Adrenal gland (tissue), 5 donors: ENCODE results near the gene ERVFRD-1.

Experiments used
- POLR2A ChIP-seq, 2 donors: fragments of 450-650 bp; IDR thresholded peaks; one replicate each; pipeline ENCODE4 v1.6.1; 2017; ENCODE audit warnings: antibody characterized with exemption in 2 of 2, mild to moderate bottlenecking in 2 of 2, moderate library complexity in 1 of 2
- TF ChIP-seq, protein P1 (sequence below), 6 experiments: fragments of 450-650 bp in 4 of 6; fragments of 200-600 bp in 2 of 6; sonication (generic) in 1 of 6; IDR thresholded peaks; 1 replicate in 5 of 6; 2 replicates in 1 of 6; pipeline versions ENCODE4 v1.5.1 to v1.8.0; 2016 to 2021; ENCODE audit warnings: antibody characterized with exemption in 6 of 6, mild to moderate bottlenecking in 2 of 6, moderate library complexity in 1 of 6
- donor health status: DM: no; HTN: no; CAD: no.

DNA sequence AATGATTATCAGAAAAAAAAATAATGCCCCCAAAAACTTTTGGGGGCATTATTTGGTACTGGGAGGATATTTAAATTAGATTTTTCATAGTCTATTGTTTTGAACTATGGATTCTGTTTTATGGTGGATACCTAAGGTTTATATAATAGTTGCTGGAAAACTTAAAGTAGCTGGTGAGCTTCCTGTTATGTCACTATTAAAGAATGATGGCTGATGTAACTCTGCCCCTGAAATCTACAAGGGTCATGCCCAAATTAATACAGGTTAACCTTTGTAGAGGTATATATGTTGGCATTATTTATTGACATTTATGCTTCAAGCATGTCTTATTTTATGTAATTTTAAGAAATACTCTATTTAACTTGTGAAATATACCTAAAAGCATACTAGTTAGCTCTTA lies 25.3 kb upstream of the ERVFRD-1 start:
- TF ChIP-seq, protein P1, sequence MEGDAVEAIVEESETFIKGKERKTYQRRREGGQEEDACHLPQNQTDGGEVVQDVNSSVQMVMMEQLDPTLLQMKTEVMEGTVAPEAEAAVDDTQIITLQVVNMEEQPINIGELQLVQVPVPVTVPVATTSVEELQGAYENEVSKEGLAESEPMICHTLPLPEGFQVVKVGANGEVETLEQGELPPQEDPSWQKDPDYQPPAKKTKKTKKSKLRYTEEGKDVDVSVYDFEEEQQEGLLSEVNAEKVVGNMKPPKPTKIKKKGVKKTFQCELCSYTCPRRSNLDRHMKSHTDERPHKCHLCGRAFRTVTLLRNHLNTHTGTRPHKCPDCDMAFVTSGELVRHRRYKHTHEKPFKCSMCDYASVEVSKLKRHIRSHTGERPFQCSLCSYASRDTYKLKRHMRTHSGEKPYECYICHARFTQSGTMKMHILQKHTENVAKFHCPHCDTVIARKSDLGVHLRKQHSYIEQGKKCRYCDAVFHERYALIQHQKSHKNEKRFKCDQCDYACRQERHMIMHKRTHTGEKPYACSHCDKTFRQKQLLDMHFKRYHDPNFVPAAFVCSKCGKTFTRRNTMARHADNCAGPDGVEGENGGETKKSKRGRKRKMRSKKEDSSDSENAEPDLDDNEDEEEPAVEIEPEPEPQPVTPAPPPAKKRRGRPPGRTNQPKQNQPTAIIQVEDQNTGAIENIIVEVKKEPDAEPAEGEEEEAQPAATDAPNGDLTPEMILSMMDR (IDR thresholded peaks at IDR 0.05): no peak
- no peak for TF ChIP-seq POLR2A (IDR thresholded peaks at IDR 0.05)
